Endothelial cell (in vitro differentiated cells): ENCODE results near the gene CLEC6A. TPM values are rescaled to one million over a fixed set of nuclear protein-coding genes. Genes with fewer than 3 reads are reported as not detected.

Source experiments
- DNase-seq: peaks from one replicate; pipeline ENCODE4 v3.0.0; 2021; ENCODE audit warnings: low spot score
- H3K27ac Mint-ChIP-seq: one replicate; pipeline ENCODE4 v1.8.0; 2021; ENCODE audit warnings: mixed read lengths, inconsistent platforms; ENCODE audit not compliant: unreplicated experiment
- H3K27me3 Mint-ChIP-seq: one replicate; pipeline ENCODE4 v1.8.0; 2021; ENCODE audit warnings: mild to moderate bottlenecking, moderate library complexity, mixed read lengths, inconsistent platforms; ENCODE audit not compliant: unreplicated experiment
- H3K36me3 Mint-ChIP-seq: one replicate; pipeline ENCODE4 v1.8.0; 2021; ENCODE audit warnings: mild to moderate bottlenecking, low read depth, mixed read lengths, inconsistent platforms; ENCODE audit not compliant: unreplicated experiment
- H3K4me1 Mint-ChIP-seq: one replicate; pipeline ENCODE4 v1.8.0; 2021; ENCODE audit warnings: mild to moderate bottlenecking, mixed read lengths, inconsistent platforms; ENCODE audit not compliant: unreplicated experiment
- H3K4me3 Mint-ChIP-seq: one replicate; pipeline ENCODE4 v1.8.0; 2021; ENCODE audit warnings: mild to moderate bottlenecking, mixed read lengths, inconsistent platforms; ENCODE audit not compliant: unreplicated experiment
- H3K9me3 Mint-ChIP-seq: one replicate; pipeline ENCODE4 v1.8.0; 2021; ENCODE audit warnings: mixed read lengths, inconsistent platforms; ENCODE audit not compliant: unreplicated experiment
- total RNA-seq: library from RNA; stranded (reverse); fragmentation: NEBNext Ultra II Directional; extraction: Animal tissue kit (Norgen Biotek cat#: 25700); gene quantifications from one replicate; pipeline ENCODE4 v1.2.1, GENCODE V29; 2021; ENCODE audit not compliant: unreplicated experiment
- TF ChIP-seq, protein P1 (sequence below): fragments of 200-600 bp; sonication (generic); IDR thresholded peaks from one replicate; pipeline ENCODE4 v1.5.0; 2021; ENCODE audit warnings: antibody characterized with exemption; ENCODE audit not compliant: unreplicated experiment

CLEC6A gene
- total RNA-seq, 1 donor from 2014 or later, result not detected

DNA sequence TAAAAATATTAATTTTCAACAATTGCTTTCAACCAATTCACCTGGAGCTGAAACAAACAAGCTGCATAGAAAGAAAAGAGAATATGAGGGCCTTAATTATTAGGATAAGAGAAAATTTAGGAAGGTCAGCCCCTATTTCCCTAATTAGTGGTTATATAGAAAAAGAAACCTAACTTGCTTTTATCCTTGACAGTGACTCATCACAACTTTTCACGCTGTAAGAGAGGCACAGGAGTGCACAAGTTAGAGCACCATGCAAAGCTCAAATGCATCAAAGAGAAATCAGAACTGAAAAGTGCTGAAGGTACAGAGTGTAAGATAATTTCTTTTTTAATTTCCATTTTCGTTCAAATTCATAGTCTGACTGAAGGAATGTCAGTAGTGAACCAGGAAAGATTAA is 62.2 kb downstream of the CLEC6A start:
- Mint-ChIP-seq H3K4me1 (peaks cover 4% of the 10 kb centered on the region), H3K36me3 (no peaks in the 10 kb centered on the region), H3K9me3 (no peaks in the 10 kb centered on the region), H3K27me3 (no peaks in the 10 kb centered on the region), H3K4me3 (no peak overlapping the region), H3K27ac (no peak overlapping the region)
- TF ChIP-seq, protein P1, sequence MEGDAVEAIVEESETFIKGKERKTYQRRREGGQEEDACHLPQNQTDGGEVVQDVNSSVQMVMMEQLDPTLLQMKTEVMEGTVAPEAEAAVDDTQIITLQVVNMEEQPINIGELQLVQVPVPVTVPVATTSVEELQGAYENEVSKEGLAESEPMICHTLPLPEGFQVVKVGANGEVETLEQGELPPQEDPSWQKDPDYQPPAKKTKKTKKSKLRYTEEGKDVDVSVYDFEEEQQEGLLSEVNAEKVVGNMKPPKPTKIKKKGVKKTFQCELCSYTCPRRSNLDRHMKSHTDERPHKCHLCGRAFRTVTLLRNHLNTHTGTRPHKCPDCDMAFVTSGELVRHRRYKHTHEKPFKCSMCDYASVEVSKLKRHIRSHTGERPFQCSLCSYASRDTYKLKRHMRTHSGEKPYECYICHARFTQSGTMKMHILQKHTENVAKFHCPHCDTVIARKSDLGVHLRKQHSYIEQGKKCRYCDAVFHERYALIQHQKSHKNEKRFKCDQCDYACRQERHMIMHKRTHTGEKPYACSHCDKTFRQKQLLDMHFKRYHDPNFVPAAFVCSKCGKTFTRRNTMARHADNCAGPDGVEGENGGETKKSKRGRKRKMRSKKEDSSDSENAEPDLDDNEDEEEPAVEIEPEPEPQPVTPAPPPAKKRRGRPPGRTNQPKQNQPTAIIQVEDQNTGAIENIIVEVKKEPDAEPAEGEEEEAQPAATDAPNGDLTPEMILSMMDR, result no peak
- no peak for DNase-seq

DNA sequence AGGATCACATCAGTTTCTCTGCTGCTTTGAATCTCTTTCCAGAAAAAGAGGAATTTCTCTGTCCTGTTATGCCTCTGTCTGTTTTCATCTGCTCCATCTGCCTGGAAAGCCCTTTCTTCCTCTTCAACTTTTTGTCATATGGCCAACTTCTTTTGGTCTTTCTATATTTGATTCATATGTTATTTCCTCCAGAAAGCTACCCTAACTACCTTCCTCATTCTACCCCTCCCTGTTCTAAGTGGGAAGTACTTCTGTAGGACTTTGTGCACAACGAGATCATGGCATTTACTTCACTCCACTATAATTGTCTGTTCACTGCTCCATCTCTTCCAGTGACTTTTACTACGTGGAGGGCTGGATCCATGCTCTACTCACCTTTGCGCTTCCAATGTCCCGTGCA is 63.4 kb downstream of the CLEC6A start:
- H3K27ac Mint-ChIP-seq, result no peak overlapping the region
- TF ChIP-seq, protein P1, result no peak
- no peaks in the 10 kb centered on the region for H3K27me3 Mint-ChIP-seq
- no peaks in the 10 kb centered on the region for H3K4me1 Mint-ChIP-seq
- no peak overlapping the region for H3K4me3 Mint-ChIP-seq
- H3K36me3 Mint-ChIP-seq, result peaks cover 3% of the 10 kb centered on the region
- no peaks in the 10 kb centered on the region for H3K9me3 Mint-ChIP-seq
- DNase-seq, result no peak

DNA sequence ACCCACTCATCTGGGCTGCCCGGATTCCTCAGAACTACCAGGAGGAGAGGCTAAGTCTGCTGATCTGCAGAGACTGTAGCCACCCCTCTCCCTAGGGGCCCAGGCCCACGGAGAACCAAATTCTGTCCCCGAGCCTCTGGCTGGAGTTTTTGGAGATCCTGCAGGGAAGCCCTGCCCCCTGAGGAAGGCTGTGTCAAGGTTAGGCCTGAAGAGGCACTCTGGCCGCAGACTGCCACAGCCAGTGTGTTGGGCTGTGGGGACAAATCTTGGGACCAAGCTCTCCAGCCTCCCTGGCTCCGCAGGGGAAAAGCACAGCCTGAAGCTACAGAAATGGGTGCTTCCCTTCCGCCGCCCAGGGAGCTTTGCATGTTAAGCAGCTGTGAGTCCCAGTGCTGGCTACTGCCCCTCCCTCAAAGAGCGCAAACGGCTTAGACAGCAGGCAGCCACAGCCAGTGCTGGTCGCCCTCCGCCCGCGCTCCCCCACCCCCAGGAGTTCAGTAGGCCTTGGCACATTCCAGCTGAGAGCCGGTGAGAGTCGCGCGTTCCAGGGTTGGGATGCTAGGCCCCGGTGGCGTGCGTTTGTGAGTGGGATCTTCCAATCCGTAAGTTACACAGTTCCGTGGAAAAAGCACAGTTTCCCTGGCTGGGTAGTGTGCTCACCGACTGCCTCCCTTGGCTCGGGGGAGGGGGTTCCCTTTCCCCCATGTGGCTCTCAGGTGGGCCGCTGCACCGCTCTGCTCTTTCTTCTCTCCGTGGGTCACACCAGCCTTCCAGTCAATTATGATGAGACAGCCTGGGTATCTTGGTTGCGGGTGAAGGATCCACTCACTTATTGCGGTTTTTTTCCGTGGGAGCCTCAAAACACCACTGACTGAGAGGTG is 71.7 kb downstream of the CLEC6A start:
- Mint-ChIP-seq H3K4me1 (no peaks in the 10 kb centered on the region), H3K27ac (no peak overlapping the region), H3K36me3 (peaks cover 7% of the 10 kb centered on the region), H3K9me3 (no peaks in the 10 kb centered on the region), H3K4me3 (no peak overlapping the region), H3K27me3 (no peaks in the 10 kb centered on the region)
- DNase-seq, result no peak
- TF ChIP-seq, protein P1, result no peak

Other genes with a start within 250 kb of the CLEC6A start
- gene FAM90A1, start 228.3 kb upstream of the CLEC6A start, total RNA-seq, result not detected
- gene CLEC4D, start 57.5 kb downstream of the CLEC6A start, total RNA-seq, result 0.31 TPM
- gene CLEC4E, start 84.9 kb downstream of the CLEC6A start, total RNA-seq, result 1.2 TPM
- 0.10 TPM for gene AICDA, start 156.9 kb downstream of the CLEC6A start, total RNA-seq
- 0.31 TPM for gene MFAP5, start 206.9 kb downstream of the CLEC6A start, total RNA-seq
- 101 TPM for gene RIMKLB, start 242.0 kb downstream of the CLEC6A start, total RNA-seq